ENCODE results near the gene SPTBN4.
A peak's percentile ranks its signal among the peaks of the same experiment; 100 is the strongest.

SPTBN4 gene

GRCh38 chr19:40599331-40599901 is 132.6 kb downstream of the SPTBN4 start:
- H3K4me3 ChIP-seq (ENCODE audit: low read depth, low read length), result no peak overlapping the region
- TF ChIP-seq CTCF (IDR thresholded peaks at IDR 0.05; ENCODE audit: control insufficient read depth, extremely low read depth, insufficient read depth), result no peak
- no peak for DNase-seq (ENCODE audit: low read depth)

GRCh38 chr19:40599902-40600569 is 133.2 kb downstream of the SPTBN4 start:
- no peak for DNase-seq (ENCODE audit: low read depth)
- TF ChIP-seq CTCF (IDR thresholded peaks at IDR 0.05; ENCODE audit: control insufficient read depth, extremely low read depth, insufficient read depth), result no peak
- no peak overlapping the region for H3K4me3 ChIP-seq (ENCODE audit: low read depth, low read length)

GRCh38 chr19:40600570-40601133 is 133.9 kb downstream of the SPTBN4 start:
- DNase-seq (ENCODE audit: low read depth), result no peak
- no peak overlapping the region for H3K4me3 ChIP-seq (ENCODE audit: low read depth, low read length)
- no peak for TF ChIP-seq CTCF (IDR thresholded peaks at IDR 0.05; ENCODE audit: control insufficient read depth, extremely low read depth, insufficient read depth)

GRCh38 chr19:40601134-40601974 is 134.6 kb downstream of the SPTBN4 start, which contains the start of gene LTBP4:
Gene LTBP4, plus strand, starts transcription at chr19:40601369. Its CDS starts 19 bp downstream, at chr19:40601388.
- no peak for DNase-seq (ENCODE audit: low read depth)
- peak; percentile 12; the same call in 1 of the 2 replicates for TF ChIP-seq CTCF (IDR thresholded peaks at IDR 0.05; ENCODE audit: control insufficient read depth, extremely low read depth, insufficient read depth)
- H3K4me3 ChIP-seq (ENCODE audit: low read depth, low read length), result peak within 1 kb of the TSS; percentile 43

GRCh38 chr19:40603071-40603388 is 136.2 kb downstream of the SPTBN4 start:
- no peak for TF ChIP-seq CTCF (IDR thresholded peaks at IDR 0.05; ENCODE audit: control insufficient read depth, extremely low read depth, insufficient read depth)
- H3K4me3 ChIP-seq (ENCODE audit: low read depth, low read length), result no peak overlapping the region
- DNase-seq (ENCODE audit: low read depth), result no peak

- TF ChIP-seq CTCF (IDR thresholded peaks at IDR 0.05; ENCODE audit: control insufficient read depth, extremely low read depth, insufficient read depth), result 0 out of 2 replicates have a peak, but pooled peaks have one; percentile 12
- DNase-seq (ENCODE audit: low read depth), result peak; percentile 95
- peak overlapping the region; percentile 41 for H3K4me3 ChIP-seq (ENCODE audit: low read depth, low read length)
Measured at GRCh38 chr19:40603389-40604170, 136.8 kb downstream of the SPTBN4 start.
